ENCODE results near the gene AKNA.

AKNA gene

GRCh38 chr9:114364134-114365041, 23.4 kb downstream of the AKNA start:
- POLR2A ChIA-PET (ENCODE audit: low non-redundant PET) = no interaction called here
- TF ChIP-seq, protein P1, sequence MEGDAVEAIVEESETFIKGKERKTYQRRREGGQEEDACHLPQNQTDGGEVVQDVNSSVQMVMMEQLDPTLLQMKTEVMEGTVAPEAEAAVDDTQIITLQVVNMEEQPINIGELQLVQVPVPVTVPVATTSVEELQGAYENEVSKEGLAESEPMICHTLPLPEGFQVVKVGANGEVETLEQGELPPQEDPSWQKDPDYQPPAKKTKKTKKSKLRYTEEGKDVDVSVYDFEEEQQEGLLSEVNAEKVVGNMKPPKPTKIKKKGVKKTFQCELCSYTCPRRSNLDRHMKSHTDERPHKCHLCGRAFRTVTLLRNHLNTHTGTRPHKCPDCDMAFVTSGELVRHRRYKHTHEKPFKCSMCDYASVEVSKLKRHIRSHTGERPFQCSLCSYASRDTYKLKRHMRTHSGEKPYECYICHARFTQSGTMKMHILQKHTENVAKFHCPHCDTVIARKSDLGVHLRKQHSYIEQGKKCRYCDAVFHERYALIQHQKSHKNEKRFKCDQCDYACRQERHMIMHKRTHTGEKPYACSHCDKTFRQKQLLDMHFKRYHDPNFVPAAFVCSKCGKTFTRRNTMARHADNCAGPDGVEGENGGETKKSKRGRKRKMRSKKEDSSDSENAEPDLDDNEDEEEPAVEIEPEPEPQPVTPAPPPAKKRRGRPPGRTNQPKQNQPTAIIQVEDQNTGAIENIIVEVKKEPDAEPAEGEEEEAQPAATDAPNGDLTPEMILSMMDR (conservative IDR thresholded peaks at IDR 0.05; ENCODE audit: low read depth) = no peak
- CTCF ChIA-PET = interaction anchor here (0.7 to 0.9 kb wide), 3 partner anchors 10 to 650 kb away, joined by 3 to 6 read pairs (median 3); no protein-coding TSS in a partner anchor
- H3K27ac ChIP-seq = peak overlapping the region; percentile 44; the same call in 1 of the 2 replicates
- peak; percentile 53 for DNase-seq (ENCODE audit: low spot score)

DNA sequence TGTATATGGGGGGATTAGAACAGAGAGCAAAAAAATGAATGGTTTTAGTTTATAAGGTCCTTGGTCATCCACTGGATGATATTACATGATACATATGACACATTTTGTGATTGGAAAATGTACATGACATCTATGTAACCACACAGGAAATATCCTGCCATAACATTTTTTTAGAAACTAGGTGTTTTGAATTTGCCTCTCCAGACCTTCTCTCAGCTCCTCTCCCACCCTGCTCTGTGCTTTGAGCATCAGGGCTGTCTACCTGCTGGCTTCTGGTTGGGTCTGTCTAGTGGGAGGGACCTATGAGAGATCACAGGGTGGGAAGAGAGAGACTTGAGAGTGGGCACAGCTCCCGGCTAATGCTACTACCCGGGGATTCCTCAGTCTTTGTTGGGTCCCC, 24.4 kb downstream of the AKNA start:
- POLR2A ChIA-PET (ENCODE audit: low non-redundant PET) = no interaction called here
- TF ChIP-seq, protein P1 (conservative IDR thresholded peaks at IDR 0.05; ENCODE audit: low read depth) = no peak
- DNase-seq (ENCODE audit: low spot score) = no peak
- no peak overlapping the region for H3K27ac ChIP-seq
- CTCF ChIA-PET = no interaction called here

- H3K27ac ChIP-seq = no peak overlapping the region
- CTCF ChIA-PET = no interaction called here
- TF ChIP-seq, protein P1 (conservative IDR thresholded peaks at IDR 0.05; ENCODE audit: low read depth) = no peak
- no peak for DNase-seq (ENCODE audit: low spot score)
- POLR2A ChIA-PET (ENCODE audit: low non-redundant PET) = no interaction called here
These were observed 25.4 kb downstream of the AKNA start for GRCh38 chr9:114362394-114362793.

GRCh38 chr9:114361542-114361941, 26.2 kb downstream of the AKNA start:
- TF ChIP-seq, protein P1 (conservative IDR thresholded peaks at IDR 0.05; ENCODE audit: low read depth) = no peak
- DNase-seq (ENCODE audit: low spot score) = no peak
- CTCF ChIA-PET = no interaction called here
- POLR2A ChIA-PET (ENCODE audit: low non-redundant PET) = no interaction called here
- H3K27ac ChIP-seq = no peak overlapping the region

GRCh38 chr9:114359801-114360200, 28.0 kb downstream of the AKNA start:
- no peak overlapping the region for H3K27ac ChIP-seq
- DNase-seq (ENCODE audit: low spot score) = no peak
- ChIA-PET POLR2A (ENCODE audit: low non-redundant PET) (no interaction called here), CTCF (no interaction called here)
- TF ChIP-seq, protein P1 (conservative IDR thresholded peaks at IDR 0.05; ENCODE audit: low read depth) = no peak

DNA sequence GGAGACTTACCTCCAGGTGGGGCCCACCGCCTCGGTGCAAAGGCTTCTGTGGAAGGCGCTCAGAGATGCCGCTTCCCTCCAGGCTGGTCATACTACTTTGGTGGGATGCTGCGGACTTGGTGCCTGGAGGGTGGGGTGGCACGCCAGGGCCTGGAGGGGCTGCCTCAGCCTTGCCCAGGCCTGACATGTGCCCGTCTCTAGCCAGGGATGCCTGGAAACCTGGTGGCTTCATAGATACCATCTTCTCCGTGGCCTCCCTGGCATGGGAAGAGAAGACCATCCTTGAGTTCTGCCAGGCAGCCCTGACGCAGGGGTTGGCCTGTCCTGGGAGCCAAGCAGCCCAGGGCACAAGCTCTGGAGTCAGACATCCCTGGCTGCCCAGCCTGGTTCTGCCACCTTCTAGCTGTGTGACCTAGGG, 29.9 kb downstream of the AKNA start:
- TF ChIP-seq, protein P1 (conservative IDR thresholded peaks at IDR 0.05; ENCODE audit: low read depth) = no peak
- ChIA-PET CTCF (no interaction called here), POLR2A (ENCODE audit: low non-redundant PET) (no interaction called here)
- no peak overlapping the region for H3K27ac ChIP-seq
- DNase-seq (ENCODE audit: low spot score) = no peak

Measured in RWPE1 (cell line).